Motor neuron (in vitro differentiated cells): Measurements from ENCODE around the gene ARHGAP24. TPM values are rescaled to one million over a fixed set of nuclear protein-coding genes. Genes with fewer than 3 reads are reported as not detected.

Experiments used
- ATAC-seq, 8 experiments: fragments of 200-7000 bp; cut with Tn5 transposase; replicated peaks in 6 of 8; 2 replicates each; pipeline ENCODE4 v1.8.0; 2021; ENCODE audit warnings: mild to moderate bottlenecking in 8 of 8, moderate library complexity in 8 of 8
- H3K27ac ChIP-seq, 2 donors: fragments of 250-450 bp; sonication (Bioruptor Pico); 2 replicates each; pipeline ENCODE4 v1.9.0; 2021; ENCODE audit warnings: antibody characterized with exemption in 2 of 2, mild to moderate bottlenecking in 2 of 2, moderate library complexity in 1 of 2
- H3K4me1 ChIP-seq, 2 donors: fragments of 250-450 bp; sonication (Bioruptor Pico); replicated peaks in 1 of 2; 2 replicates each; pipeline ENCODE4 v1.6.1; 2021; ENCODE audit warnings: antibody characterized with exemption in 2 of 2, mild to moderate bottlenecking in 2 of 2, moderate library complexity in 1 of 2
- H3K4me3 ChIP-seq, 5 donors: fragments of 250-450 bp; sonication (Bioruptor Pico); 2 replicates each; pipeline ENCODE4 v1.9.0; 2021; ENCODE audit warnings: antibody characterized with exemption in 5 of 5, mild to moderate bottlenecking in 5 of 5, moderate library complexity in 4 of 5
- whole genome bisulfite sequencing, 10 experiments: fragments of 450-650 bp; shearing (Covaris generic); methylation state at CpG; one replicate each; pipeline ENCODE4 v1.0.0; 2022; 5-methylcytosine and 5-hydroxymethylcytosine counted together
- in situ Hi-C, 9 experiments: fragments of 400-800 bp; cut with MboI; loops; one replicate each; pipeline ENCODE4 v1.15.0; 2021; ENCODE audit warnings: low sequenced_read_pairs in 9 of 9, low pct_unique_long_range_greater_than_20kb in 2 of 9; ENCODE audit not compliant: unreplicated experiment in 9 of 9
- total RNA-seq, 8 experiments: library from RNA; unstranded; fragments of 300-600 nt; gene quantifications; 2 replicates each; pipeline versions ENCODE4 v1.2.3 to v1.2.4, GENCODE V29; 2022

ARHGAP24 gene
- total RNA-seq, 8 experiments from 2014 or later: 0.67 to 17.6 (median 2.5) TPM

DNA sequence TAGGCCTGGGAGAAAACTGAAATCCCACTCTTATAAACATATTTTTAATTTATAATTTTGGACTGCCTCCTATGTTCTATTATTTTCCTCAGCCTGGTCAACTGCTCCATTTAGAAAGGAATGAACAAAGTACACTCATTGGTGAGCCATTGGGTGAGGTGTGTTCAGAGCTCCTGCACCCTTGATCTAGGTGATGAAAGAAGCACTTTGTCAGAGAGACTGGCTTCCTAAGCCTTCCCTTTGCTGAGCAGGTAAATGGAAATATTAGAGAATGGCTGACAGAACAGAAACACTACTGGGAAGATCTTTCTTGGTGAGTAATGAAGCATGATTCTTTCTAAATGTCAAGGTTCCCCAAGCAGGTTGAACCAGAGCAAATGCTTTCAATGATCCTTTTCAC, 19.0 kb upstream of the ARHGAP24 start:
- in situ Hi-C loops: loop anchor here in 1 of 9 experiments (25.0 kb wide), 1 partner anchor 281 kb away; no protein-coding TSS in a partner anchor

DNA sequence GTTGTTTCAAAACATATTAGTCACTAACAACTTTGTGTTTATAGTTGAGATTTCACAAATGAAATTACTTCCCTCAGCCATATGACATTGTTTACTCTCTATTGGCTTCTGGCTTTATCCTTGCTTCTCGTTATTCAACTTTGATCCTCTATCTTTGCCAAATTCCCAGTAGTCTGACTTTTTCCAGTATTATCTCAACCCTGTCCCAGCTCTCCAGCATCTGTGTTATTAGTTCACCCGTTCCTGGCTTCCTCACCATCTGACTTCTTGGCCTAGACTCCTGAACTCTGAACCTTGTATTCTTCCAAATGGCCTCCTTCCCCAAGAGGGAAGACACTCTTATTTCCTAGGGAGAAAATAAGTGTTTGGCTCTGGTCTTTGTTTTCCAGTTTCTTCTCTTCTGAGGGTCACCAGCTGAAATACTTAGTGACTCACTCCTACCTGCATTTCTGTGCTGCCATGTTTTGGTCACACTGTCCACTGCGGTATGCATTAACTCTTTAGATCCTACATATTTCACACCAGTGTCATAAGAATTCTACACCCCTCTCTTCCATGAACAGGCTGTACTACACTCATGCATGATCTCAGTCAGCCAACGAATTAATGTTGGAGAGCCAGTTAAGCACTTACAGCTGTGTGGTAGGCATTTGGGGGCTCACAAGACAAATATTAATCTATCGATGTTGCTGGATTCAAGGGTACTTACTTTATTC, 17.0 kb upstream of the ARHGAP24 start:
- no peak overlapping the region for H3K27ac ChIP-seq
- WGBS, 10 experiments: 44 to 90% (median 82%) methylated on average over 2 to 5 of the region's 5 CpGs; no CpG with 5 or more reads in 1 of the 10 experiments
- in situ Hi-C loops: loop anchor here in 1 of 9 experiments (25.0 kb wide), 1 partner anchor 279 kb away; no protein-coding TSS in a partner anchor
- no peaks in the 10 kb centered on the region for H3K4me1 ChIP-seq
- ATAC-seq: no peak
- H3K4me3 ChIP-seq: no peak overlapping the region

More for the DNA sequence above, 19.0 kb upstream of the ARHGAP24 start:
- Histone ChIP-seq H3K4me1 (no peaks in the 10 kb centered on the region), H3K27ac (no peak overlapping the region), H3K4me3 (no peak overlapping the region)
- no peak for ATAC-seq

DNA sequence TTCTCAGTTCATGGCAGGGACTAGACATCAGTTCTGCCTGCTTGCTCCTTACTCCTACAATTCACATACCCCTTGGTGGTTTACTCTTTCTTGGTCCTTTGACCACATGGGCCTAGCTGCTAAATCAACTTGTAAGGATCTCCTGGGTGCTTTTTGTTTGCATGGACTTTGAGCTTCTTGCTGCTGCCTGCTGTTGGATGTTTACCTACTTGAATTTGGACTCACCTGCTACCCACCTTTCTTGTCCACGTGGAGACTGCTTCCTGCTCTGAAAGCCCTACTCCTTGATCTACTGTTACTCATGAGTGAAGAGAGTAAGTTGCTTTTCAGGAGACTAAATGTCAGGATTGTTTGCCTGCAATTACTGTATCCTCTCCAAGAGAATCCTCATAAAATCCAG, 15.2 kb upstream of the ARHGAP24 start:
- 50 to 100% (median 72%) methylated on average over 1 of the region's 1 CpG; no CpG with 5 or more reads in 4 of the 10 experiments for WGBS, 10 experiments
- Histone ChIP-seq H3K4me1 (no peaks in the 10 kb centered on the region), H3K27ac (no peak overlapping the region), H3K4me3 (no peak overlapping the region)
- in situ Hi-C loops: loop anchor here in 1 of 9 experiments (25.0 kb wide), 1 partner anchor 278 kb away; no protein-coding TSS in a partner anchor
- no peak for ATAC-seq

DNA sequence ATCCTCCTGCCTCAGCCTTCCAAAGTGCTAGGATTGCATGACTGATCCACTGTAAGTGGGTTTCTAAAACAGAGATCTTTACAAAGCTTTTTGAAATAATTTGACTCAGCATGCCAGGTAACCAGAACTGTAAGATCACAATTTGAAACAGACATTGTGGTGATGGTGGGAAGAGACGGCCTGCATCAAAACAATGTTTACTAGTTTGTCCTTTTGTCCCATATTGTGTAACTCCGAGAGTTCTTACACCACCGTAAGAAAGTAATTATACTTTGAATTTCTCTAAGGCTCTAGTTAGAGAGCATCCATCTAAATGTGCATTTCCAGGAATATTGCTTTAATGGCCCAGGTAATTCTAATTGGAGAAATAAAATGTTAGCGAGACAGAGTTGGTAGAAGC, 594 bp upstream of the ARHGAP24 start:
- WGBS, 10 experiments: 17 to 100% (median 86%) methylated on average over 1 to 4 of the region's 4 CpGs; no CpG with 5 or more reads in 1 of the 10 experiments
- no peak overlapping the region for H3K27ac ChIP-seq
- in situ Hi-C loops: loop anchor here in 1 of 9 experiments (25.0 kb wide), 1 partner anchor 263 kb away; no protein-coding TSS in a partner anchor
- no peak for ATAC-seq
- H3K4me1 ChIP-seq: peaks cover 6% of the 10 kb centered on the region in 2 donors
- peak overlapping the region in 2 of 5 donors; percentile 48 to 59 for H3K4me3 ChIP-seq

DNA sequence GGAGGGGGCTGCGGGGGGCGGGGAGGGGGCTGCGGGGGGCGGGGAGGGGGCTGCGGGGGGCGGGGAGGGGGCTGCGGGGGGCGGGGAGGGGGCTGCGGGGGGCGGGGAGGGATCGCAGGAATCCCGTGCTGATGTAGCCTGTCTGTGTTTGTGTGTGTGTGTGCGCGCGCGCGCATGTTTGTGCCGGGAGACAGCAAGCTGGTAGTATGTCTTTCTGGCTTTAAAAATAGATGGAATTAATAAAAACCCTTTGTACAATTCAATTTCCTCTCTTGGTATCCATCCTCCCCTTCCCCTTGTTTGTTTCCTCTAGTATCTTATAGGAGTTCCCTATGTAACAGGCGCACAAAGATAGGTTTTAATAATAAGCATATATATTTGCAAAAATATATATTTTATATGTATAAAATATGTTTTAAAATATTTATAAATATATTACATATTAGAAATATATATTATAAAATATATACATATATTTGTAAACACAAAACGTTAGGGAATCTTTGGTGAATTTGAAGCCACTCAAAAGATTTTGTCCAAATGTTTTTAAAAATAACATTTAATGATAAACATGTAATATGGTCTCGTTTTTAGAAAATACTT, 782 bp downstream of the ARHGAP24 start:
- Histone ChIP-seq H3K4me1 (peaks cover 6% of the 10 kb centered on the region in 2 donors), H3K4me3 (peak overlapping the region; percentile 37 to 59 (median 53)), H3K27ac (no peak overlapping the region)
- 0 to 5% (median 2%) methylated on average over 2 to 9 of the region's 21 CpGs; no CpG with 5 or more reads in 1 of the 10 experiments for WGBS, 10 experiments
- in situ Hi-C loops: no loop called here
- ATAC-seq: peak in 5 of 8 experiments; percentile 20 to 47 (median 33)

DNA sequence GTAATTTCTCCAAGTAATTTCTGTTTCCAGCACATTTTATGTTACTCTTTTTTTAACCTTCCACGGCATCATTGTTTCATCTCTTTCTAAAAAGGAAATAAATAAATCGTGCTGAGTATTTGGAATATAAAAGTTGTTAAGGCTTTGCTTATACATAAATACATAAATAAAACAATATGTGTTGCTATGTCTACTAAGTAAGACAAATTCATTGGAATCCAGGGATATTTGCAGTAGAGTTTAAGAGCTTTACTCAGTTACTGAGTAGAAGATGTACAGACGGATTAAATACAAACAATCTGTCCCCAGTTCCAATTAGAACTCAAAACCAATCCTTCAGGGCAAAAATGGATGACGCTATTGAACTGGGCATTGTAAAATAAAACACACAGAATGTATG, 1.4 kb downstream of the ARHGAP24 start:
- Histone ChIP-seq H3K27ac (no peak overlapping the region), H3K4me3 (peak overlapping the region in 2 of 5 donors; percentile 53 to 59), H3K4me1 (peaks cover 6% of the 10 kb centered on the region in 2 donors)
- no peak for ATAC-seq
- in situ Hi-C loops: no loop called here
- 0 to 100% (median 76%) methylated on average over 2 to 4 of the region's 4 CpGs for WGBS, 10 experiments

DNA sequence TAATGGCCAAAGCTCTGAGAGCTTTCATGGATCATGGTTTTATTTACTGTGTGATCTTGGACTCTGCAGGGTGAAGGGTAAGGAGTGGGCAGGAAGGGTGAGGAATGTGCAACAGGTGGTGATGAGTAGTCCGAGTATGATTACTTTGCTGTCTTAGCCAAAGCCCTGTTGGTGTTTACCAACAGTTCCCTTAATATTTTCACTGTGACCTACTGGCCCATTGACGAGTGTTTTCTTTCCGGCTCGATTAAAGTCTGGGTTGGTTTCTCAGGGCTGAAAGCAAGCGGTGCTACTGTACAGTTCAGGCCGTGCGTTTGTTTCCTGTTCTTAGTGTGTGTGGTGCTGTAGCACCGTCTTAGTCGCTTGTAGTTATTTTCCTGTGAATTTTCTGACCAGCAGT, 2.6 kb downstream of the ARHGAP24 start:
- WGBS, 10 experiments: 33 to 100% (median 78%) methylated on average over 4 to 8 of the region's 9 CpGs; no CpG with 5 or more reads in 2 of the 10 experiments
- H3K27ac ChIP-seq: no peak overlapping the region
- ATAC-seq: no peak

DNA sequence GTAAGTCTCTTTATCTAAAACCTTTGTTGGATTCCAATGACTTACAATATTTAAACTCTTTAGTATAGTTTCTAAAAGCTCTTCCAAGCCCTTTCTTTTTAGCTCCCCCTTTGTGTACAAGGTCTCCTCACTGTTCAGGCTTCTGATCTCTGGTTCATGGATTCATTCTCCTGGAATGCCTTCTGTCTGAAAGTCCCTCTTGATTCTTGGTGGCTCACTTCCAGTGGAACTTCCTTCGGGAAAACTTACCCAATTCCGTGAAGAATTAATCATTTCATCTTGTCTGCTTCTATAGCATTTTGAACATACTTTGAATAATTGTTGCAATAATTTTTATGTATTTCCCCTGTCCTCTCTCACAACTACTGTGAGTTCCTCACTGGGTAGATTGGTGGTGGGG, 3.6 kb downstream of the ARHGAP24 start:
- Histone ChIP-seq H3K4me1 (peaks cover 6% of the 10 kb centered on the region in 2 donors), H3K4me3 (no peak overlapping the region), H3K27ac (no peak overlapping the region)
- WGBS, 10 experiments: 17 to 100% (median 78%) methylated on average over 1 to 2 of the region's 2 CpGs; no CpG with 5 or more reads in 2 of the 10 experiments
- ATAC-seq: no peak
- in situ Hi-C loops: no loop called here

More for the DNA sequence above, 2.6 kb downstream of the ARHGAP24 start:
- in situ Hi-C loops: no loop called here
- Histone ChIP-seq H3K4me3 (no peak overlapping the region), H3K4me1 (peaks cover 6% of the 10 kb centered on the region in 2 donors)

DNA sequence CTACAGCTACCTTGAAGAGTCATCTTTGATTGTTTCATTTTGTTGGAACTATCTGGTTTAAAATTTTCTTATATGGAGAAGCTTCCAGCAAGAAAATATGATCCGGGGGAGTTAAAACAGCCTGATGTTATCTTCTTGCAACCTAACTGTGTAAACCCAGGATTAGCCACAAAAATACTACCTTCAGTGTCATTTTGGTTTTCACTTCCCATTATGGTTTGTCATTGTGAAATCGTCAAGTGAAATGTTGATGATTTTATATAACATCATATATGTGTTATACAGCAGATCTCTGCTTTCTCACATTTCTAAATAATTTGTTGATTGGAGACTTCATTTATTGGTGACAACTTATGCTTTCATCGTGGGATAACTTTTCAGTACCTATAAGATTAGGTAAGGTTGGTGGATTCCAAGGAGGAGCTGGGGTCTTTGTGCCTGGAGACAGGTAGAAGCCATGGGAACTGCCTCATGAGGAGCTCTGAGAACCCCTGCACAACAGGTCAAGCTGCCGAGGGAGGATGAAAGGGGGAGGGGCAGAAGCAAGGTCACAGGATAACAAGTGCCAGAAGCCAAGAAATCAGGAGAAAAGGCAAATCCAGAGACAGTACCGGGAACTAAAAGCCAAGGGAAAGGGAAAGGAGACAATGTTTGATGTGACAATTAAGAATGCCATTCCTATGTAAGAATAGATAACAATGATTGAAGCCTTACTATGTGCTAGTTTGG, 7.2 kb downstream of the ARHGAP24 start:
- no peak overlapping the region for H3K4me3 ChIP-seq
- no peak overlapping the region for H3K27ac ChIP-seq
- in situ Hi-C loops: no loop called here
- no peak for ATAC-seq
- 29 to 91% (median 77%) methylated on average over 1 to 5 of the region's 5 CpGs for WGBS, 10 experiments
- H3K4me1 ChIP-seq: no peaks in the 10 kb centered on the region

DNA sequence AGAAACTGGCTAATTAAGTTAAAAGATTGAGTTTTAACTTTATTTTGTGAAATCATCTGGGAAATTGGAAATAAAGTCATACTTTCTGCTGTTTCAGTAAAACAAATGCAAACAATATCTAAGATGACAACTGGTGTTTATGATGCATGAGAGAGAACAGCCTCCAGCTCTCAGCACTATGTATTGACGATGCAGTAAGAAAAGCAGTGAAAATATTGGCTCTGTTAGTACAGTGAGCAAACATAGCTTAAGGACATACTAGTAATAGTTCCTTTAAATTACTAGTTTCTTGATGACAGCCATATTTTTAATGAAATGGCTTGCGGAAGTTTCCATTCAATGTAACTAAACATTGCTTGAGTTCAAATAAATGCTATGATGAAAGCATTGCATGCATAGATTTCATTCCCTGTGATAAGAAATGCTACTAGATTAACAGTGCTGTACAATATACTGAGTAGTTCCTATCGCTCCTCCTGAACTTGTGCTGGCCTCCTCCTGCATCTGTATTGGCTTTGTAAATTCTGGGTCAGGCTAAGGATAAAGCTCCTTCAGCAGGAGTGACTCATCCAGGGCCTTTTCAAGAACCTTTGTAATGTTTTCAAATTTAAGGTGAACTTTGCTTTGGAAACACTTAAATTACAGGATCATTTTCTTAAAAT, 11.6 kb downstream of the ARHGAP24 start:
- ATAC-seq: peak in 1 of 8 experiments; percentile 34
- H3K4me1 ChIP-seq: peaks cover 2 to 12% of the 10 kb centered on the region in 2 donors
- H3K27ac ChIP-seq: no peak overlapping the region
- 57 to 100% (median 86%) methylated on average over 1 to 3 of the region's 3 CpGs; no CpG with 5 or more reads in 2 of the 10 experiments for WGBS, 10 experiments
- in situ Hi-C loops: no loop called here
- no peak overlapping the region for H3K4me3 ChIP-seq

DNA sequence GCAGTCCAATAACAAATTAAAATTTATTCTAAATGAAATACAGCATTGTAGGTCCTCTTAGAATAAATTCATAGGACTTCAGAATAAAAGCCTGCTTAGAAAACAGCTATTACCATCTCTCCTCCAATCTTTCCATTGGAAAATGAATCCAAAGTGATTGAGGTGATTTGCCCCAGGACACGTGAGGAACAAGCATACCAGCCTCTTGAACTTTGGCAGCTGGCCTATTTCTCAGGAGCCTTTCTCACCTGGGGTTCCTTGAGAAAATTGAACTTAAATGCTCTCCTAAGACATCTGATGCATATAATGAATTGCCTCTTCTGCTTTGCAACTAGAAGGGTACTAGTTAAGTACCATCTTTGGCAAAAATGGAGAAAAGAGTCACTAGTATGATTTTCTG, 13.5 kb downstream of the ARHGAP24 start:
- in situ Hi-C loops: no loop called here
- peaks cover 4 to 12% of the 10 kb centered on the region in 2 donors for H3K4me1 ChIP-seq
- ATAC-seq: no peak
- H3K27ac ChIP-seq: no peak overlapping the region
- 60 to 100% (median 83%) methylated on average over 1 of the region's 1 CpG; no CpG with 5 or more reads in 2 of the 10 experiments for WGBS, 10 experiments
- H3K4me3 ChIP-seq: no peak overlapping the region

DNA sequence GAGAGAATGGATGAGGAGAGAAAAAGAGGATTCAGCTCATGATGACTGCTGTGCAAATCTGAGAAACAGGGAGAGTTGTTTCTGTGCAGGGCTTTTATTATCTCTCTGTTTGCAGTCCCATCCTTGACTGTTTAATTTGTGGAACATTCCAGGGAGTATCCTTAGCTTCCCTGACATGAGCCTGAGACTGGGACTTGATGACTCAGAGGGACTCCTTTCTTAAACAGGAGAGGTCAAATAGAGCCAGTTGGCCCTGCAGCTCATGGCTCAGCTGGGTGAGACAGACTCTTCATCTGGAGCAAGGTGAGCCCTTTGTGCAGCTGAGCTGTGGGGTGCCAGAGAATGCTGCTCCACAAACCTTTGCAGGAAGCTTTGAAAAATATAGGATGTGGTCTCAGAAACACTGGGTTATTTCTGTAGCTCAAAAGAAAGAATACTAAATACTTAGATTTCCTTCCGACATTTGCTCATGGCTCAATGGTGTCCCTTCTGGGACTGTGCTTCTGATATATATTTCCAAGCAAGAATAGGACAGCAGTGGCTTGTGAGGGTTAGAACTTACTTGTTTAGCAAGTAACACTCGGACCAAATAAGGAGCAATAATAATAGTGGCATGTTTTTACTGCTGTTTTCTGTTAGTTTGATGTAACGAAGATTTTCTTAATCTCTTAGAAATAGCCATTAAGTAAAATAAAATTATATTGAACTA, 14.5 kb downstream of the ARHGAP24 start:
- peaks cover 4 to 12% of the 10 kb centered on the region in 2 donors for H3K4me1 ChIP-seq
- in situ Hi-C loops: no loop called here
- no peak overlapping the region for H3K27ac ChIP-seq
- no peak overlapping the region for H3K4me3 ChIP-seq
- ATAC-seq: peak in 7 of 8 experiments; percentile 41 to 98 (median 84)
- 65 to 100% (median 90%) methylated on average over 1 to 3 of the region's 3 CpGs for WGBS, 10 experiments
